Measurements from ENCODE around the gene TRAPPC4. TPM values are rescaled to one million over a fixed set of nuclear protein-coding genes. Genes with fewer than 3 reads are reported as not detected.

TRAPPC4 gene
- total and polyA plus RNA-seq, 2 donors (not counting 1 experiment from before 2014, with no cell fraction given) = 60.6 to 109 TPM

DNA sequence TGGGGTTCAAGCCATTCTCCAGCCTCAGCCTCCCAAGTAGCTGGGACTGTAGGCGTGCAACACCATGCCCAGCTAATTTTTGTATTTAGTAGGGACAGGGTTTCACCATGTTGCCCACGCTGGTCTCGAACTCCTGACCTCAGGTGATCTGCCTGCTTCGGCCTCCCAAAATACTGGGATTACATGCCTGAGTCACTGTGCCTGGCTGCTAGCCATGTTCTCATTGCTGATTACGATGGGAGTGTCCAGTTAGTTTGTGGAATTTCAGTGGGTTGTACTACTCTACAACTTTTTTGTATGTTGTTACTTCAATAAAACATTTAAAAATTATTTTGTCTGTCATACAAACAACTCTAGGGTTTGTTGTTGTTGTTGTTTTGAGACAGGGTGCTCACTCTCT lies 44.2 kb downstream of the TRAPPC4 start:
- TF ChIP-seq, protein P1, sequence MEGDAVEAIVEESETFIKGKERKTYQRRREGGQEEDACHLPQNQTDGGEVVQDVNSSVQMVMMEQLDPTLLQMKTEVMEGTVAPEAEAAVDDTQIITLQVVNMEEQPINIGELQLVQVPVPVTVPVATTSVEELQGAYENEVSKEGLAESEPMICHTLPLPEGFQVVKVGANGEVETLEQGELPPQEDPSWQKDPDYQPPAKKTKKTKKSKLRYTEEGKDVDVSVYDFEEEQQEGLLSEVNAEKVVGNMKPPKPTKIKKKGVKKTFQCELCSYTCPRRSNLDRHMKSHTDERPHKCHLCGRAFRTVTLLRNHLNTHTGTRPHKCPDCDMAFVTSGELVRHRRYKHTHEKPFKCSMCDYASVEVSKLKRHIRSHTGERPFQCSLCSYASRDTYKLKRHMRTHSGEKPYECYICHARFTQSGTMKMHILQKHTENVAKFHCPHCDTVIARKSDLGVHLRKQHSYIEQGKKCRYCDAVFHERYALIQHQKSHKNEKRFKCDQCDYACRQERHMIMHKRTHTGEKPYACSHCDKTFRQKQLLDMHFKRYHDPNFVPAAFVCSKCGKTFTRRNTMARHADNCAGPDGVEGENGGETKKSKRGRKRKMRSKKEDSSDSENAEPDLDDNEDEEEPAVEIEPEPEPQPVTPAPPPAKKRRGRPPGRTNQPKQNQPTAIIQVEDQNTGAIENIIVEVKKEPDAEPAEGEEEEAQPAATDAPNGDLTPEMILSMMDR (conservative IDR thresholded peaks at IDR 0.05 in 1 of 2, IDR thresholded peaks at IDR 0.05 in 1 of 2; ENCODE audit: low read depth in 1 of 2, low read length in 2 of 2) = no peak
- TF ChIP-seq EZH2 (IDR thresholded peaks at IDR 0.05; ENCODE audit: low read length, missing control alignments) = no peak
- Histone ChIP-seq H3K9ac (ENCODE audit: insufficient read depth, low read length) (no peak overlapping the region), H3K27ac (ENCODE audit: insufficient read depth, low read length) (peak overlapping the region; percentile 32), H3K4me1 (ENCODE audit: control insufficient read depth, extremely low read depth, insufficient read depth, low read length) (peaks cover 6% of the 10 kb centered on the region), H2AFZ (ENCODE audit: low read length) (no peak overlapping the region), H3K36me3 (ENCODE audit: control insufficient read depth, insufficient read depth, low read length) (no peaks in the 10 kb centered on the region), H3K79me2 (ENCODE audit: control insufficient read depth, insufficient read depth, low read length) (peaks cover 10% of the 10 kb centered on the region), H3K4me3 (replicated peaks in 1 of 4; ENCODE audit: control extremely low read depth in 1 of 4, insufficient read depth in 1 of 4, low read depth in 3 of 4, low read length in 4 of 4) (no peak overlapping the region), H3K4me2 (ENCODE audit: extremely low read depth, insufficient read depth, low read length) (no peak overlapping the region), H4K20me1 (ENCODE audit: control insufficient read depth, extremely low read depth, insufficient read depth, low read length) (no peaks in the 10 kb centered on the region), H3K27me3 (ENCODE audit: control insufficient read depth, insufficient read depth, low read length) (no peaks in the 10 kb centered on the region), H3K9me3 (ENCODE audit: control insufficient read depth, insufficient read depth, low read depth, low read length) (no peaks in the 10 kb centered on the region)
- DNase-seq (ENCODE audit: low read depth in 2 of 2) = peak; percentile 52 to 73

DNA sequence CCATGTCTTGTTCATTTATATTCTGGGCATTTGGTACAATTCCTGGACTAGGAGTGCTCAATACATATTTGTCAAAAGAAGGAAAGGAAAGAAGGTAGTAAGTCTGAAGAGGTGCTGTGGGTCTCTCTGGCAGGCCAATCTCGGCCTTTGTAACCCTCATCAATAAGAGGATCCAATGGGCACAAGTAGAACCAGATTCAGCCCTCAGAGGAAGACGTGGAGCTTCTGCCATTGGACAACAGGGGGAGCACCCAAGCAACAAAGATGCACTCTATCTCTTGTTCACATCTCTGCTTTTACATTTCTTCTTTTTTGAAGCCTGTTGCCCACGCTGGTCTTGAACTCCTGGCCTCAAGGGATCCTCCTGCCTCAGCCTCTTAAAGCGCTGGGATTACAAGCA lies 46.8 kb downstream of the TRAPPC4 start:
- Histone ChIP-seq H3K36me3 (ENCODE audit: control insufficient read depth, insufficient read depth, low read length) (peaks cover 3% of the 10 kb centered on the region), H4K20me1 (ENCODE audit: control insufficient read depth, extremely low read depth, insufficient read depth, low read length) (no peaks in the 10 kb centered on the region), H3K4me2 (ENCODE audit: extremely low read depth, insufficient read depth, low read length) (no peak overlapping the region), H3K4me3 (replicated peaks in 1 of 4; ENCODE audit: control extremely low read depth in 1 of 4, insufficient read depth in 1 of 4, low read depth in 3 of 4, low read length in 4 of 4) (no peak overlapping the region), H3K27me3 (ENCODE audit: control insufficient read depth, insufficient read depth, low read length) (no peaks in the 10 kb centered on the region), H3K9ac (ENCODE audit: insufficient read depth, low read length) (no peak overlapping the region), H3K9me3 (ENCODE audit: control insufficient read depth, insufficient read depth, low read depth, low read length) (no peaks in the 10 kb centered on the region), H3K27ac (ENCODE audit: insufficient read depth, low read length) (no peak overlapping the region), H3K79me2 (ENCODE audit: control insufficient read depth, insufficient read depth, low read length) (peaks cover 19% of the 10 kb centered on the region), H3K4me1 (ENCODE audit: control insufficient read depth, extremely low read depth, insufficient read depth, low read length) (peaks cover 6% of the 10 kb centered on the region), H2AFZ (ENCODE audit: low read length) (no peak overlapping the region)
- TF ChIP-seq EZH2 (IDR thresholded peaks at IDR 0.05; ENCODE audit: low read length, missing control alignments) = no peak
- TF ChIP-seq, protein P1 (conservative IDR thresholded peaks at IDR 0.05 in 1 of 2, IDR thresholded peaks at IDR 0.05 in 1 of 2; ENCODE audit: low read depth in 1 of 2, low read length in 2 of 2) = peak; percentile 47 to 61
- peak; percentile 20 to 44 for DNase-seq (ENCODE audit: low read depth in 2 of 2)

DNA sequence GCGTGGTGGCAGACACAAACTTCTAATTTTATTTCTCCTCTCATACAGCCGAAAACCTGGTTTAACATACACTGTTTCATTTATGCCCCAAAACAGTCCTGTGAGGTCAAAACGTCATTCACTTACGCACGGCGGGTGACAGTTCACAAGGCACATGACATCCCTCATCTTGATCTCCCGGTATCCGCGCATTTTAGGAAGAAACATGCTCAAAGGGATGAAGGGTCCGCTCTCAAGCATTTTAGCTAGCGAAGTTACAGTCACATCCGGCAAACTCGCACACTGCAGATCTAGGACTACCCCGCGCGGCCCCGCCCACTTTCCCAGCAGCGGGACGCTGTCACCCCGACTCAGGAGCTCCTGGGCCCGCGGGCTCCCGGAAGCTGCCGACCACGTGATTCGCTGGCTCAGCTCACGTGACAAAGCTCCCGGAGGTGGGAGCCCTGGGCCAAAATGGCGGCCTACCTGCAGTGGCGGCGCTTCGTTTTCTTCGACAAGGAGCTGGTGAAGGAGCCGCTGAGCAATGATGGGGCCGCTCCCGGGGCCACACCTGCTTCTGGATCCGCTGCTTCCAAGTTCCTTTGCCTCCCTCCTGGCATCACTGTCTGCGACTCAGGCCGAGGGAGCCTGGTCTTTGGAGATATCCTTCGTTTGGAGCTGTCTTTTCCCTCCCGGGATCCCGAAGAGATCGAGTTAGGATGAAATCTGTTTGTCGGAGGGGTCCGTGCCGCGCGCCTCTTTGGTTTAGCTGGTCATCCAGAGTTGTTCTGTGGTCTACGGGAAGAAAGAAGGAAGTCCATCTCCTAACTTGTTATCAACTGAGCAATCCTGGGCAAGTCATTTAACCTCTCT lies 49.0 kb downstream of the TRAPPC4 start, which contains the start of gene VPS11:
VPS11 (plus strand) TSS at position 448 of the 852 bp plus-strand sequence; CDS start at position 454, 6 bp downstream.
- no peaks in the 10 kb centered on the region for H3K9me3 ChIP-seq (ENCODE audit: control insufficient read depth, insufficient read depth, low read depth, low read length)
- peak; percentile 93 to 96 for DNase-seq (ENCODE audit: low read depth in 2 of 2)
- H4K20me1 ChIP-seq (ENCODE audit: control insufficient read depth, extremely low read depth, insufficient read depth, low read length) = no peaks in the 10 kb centered on the region
- peak within 1 kb of the TSS; percentile 39 for H3K4me2 ChIP-seq (ENCODE audit: extremely low read depth, insufficient read depth, low read length)
- H3K27ac ChIP-seq (ENCODE audit: insufficient read depth, low read length) = peak within 1 kb of the TSS; percentile 94
- H3K79me2 ChIP-seq (ENCODE audit: control insufficient read depth, insufficient read depth, low read length) = peaks cover 19% of the 10 kb centered on the region
- H3K4me3 ChIP-seq (replicated peaks in 1 of 4; ENCODE audit: control extremely low read depth in 1 of 4, insufficient read depth in 1 of 4, low read depth in 3 of 4, low read length in 4 of 4) = peak within 1 kb of the TSS; percentile 78 to 100 (median 89)
- peaks cover 6% of the 10 kb centered on the region for H3K36me3 ChIP-seq (ENCODE audit: control insufficient read depth, insufficient read depth, low read length)
- TF ChIP-seq, protein P1 (conservative IDR thresholded peaks at IDR 0.05 in 1 of 2, IDR thresholded peaks at IDR 0.05 in 1 of 2; ENCODE audit: low read depth in 1 of 2, low read length in 2 of 2) = no peak
- TF ChIP-seq EZH2 (IDR thresholded peaks at IDR 0.05; ENCODE audit: low read length, missing control alignments) = no peak
- H3K4me1 ChIP-seq (ENCODE audit: control insufficient read depth, extremely low read depth, insufficient read depth, low read length) = peaks cover 4% of the 10 kb centered on the region
- H3K9ac ChIP-seq (ENCODE audit: insufficient read depth, low read length) = peak within 1 kb of the TSS; percentile 70
- peak within 1 kb of the TSS; percentile 78 for H2AFZ ChIP-seq (ENCODE audit: low read length)
- H3K27me3 ChIP-seq (ENCODE audit: control insufficient read depth, insufficient read depth, low read length) = no peaks in the 10 kb centered on the region

Measured in fibroblast of lung (primary cell).